ENCODE results near the gene ATP2A1. TPM values are rescaled to one million over a fixed set of nuclear protein-coding genes. Genes with fewer than 3 reads are reported as not detected.

The ATP2A1 gene
- polyA plus RNA-seq, 1 donor (not counting 4 experiments of a cell fraction or from before 2014, with no cell fraction given): 0.12 TPM

GRCh38 chr16:28927815-28928214, 49.5 kb downstream of the ATP2A1 start:
- H3K36me3 ChIP-seq (ENCODE audit: control insufficient read depth in 2 of 2, extremely low read depth in 1 of 2, insufficient read depth in 2 of 2, low read length in 2 of 2): no peaks in the 10 kb centered on the region

GRCh38 chr16:28930203-28930602, 51.9 kb downstream of the ATP2A1 start:
- dilution Hi-C loops (cut with MboI; ENCODE audit: extremely low pct_ligation_motif_present, low sequenced_read_pairs): no loop called here
- no peak overlapping the region for H2AFZ ChIP-seq (ENCODE audit: control insufficient read depth, low read length)
- H3K4me3 ChIP-seq (ENCODE audit: control insufficient read depth in 2 of 3, extremely low read depth in 1 of 3, insufficient read depth in 2 of 3, low read depth in 1 of 3, low read length in 3 of 3): no peak overlapping the region
- H3K79me2 ChIP-seq (ENCODE audit: control insufficient read depth, insufficient read depth, low read length): no peaks in the 10 kb centered on the region
- TF ChIP-seq CTCF (optimal IDR thresholded peaks at IDR 0.05 in 1 of 3, IDR thresholded peaks at IDR 0.05 in 1 of 3, conservative IDR thresholded peaks at IDR 0.05 in 1 of 3; ENCODE audit: extremely low read depth in 1 of 3, insufficient read depth in 2 of 3, low read length in 3 of 3): no peak
- TF ChIP-seq EZH2 (IDR thresholded peaks at IDR 0.05; ENCODE audit: low read length): no peak
- FAIRE-seq (no peak), DNase-seq (ENCODE audit: low read depth, low spot score) (no peak)
- H3K9ac ChIP-seq (ENCODE audit: control insufficient read depth, extremely low read depth, insufficient read depth, low read length): no peak overlapping the region
- H3K9me1 ChIP-seq (ENCODE audit: control insufficient read depth, extremely low read depth, insufficient read depth, low read length): no peaks in the 10 kb centered on the region
- no peaks in the 10 kb centered on the region for H3K27me3 ChIP-seq (ENCODE audit: control insufficient read depth, extremely low read depth, insufficient read depth, low read length)
- no peaks in the 10 kb centered on the region for H3K9me3 ChIP-seq (ENCODE audit: control insufficient read depth, low read depth, low read length)
- no peaks in the 10 kb centered on the region for H3K36me3 ChIP-seq (ENCODE audit: control insufficient read depth in 2 of 2, extremely low read depth in 1 of 2, insufficient read depth in 2 of 2, low read length in 2 of 2)
- H3K4me1 ChIP-seq (ENCODE audit: control insufficient read depth, extremely low read depth, insufficient read depth, low read length): peaks cover 3% of the 10 kb centered on the region
- no peak overlapping the region for H3K27ac ChIP-seq (ENCODE audit: control insufficient read depth, insufficient read depth, low read length)
- H4K20me1 ChIP-seq (ENCODE audit: control insufficient read depth, extremely low read depth, insufficient read depth, low read length): no peaks in the 10 kb centered on the region
- H3K4me2 ChIP-seq (ENCODE audit: control insufficient read depth, extremely low read depth, insufficient read depth, low read depth, low read length): no peak overlapping the region

More at GRCh38 chr16:28927815-28928214, 49.5 kb downstream of the ATP2A1 start:
- FAIRE-seq: no peak
- H3K9me1 ChIP-seq (ENCODE audit: control insufficient read depth, extremely low read depth, insufficient read depth, low read length): no peaks in the 10 kb centered on the region
- dilution Hi-C loops (cut with MboI; ENCODE audit: extremely low pct_ligation_motif_present, low sequenced_read_pairs): no loop called here
- H3K79me2 ChIP-seq (ENCODE audit: control insufficient read depth, insufficient read depth, low read length): peaks cover 2% of the 10 kb centered on the region
- peaks cover 8% of the 10 kb centered on the region for H3K4me1 ChIP-seq (ENCODE audit: control insufficient read depth, extremely low read depth, insufficient read depth, low read length)
- no peak overlapping the region for H3K4me2 ChIP-seq (ENCODE audit: control insufficient read depth, extremely low read depth, insufficient read depth, low read depth, low read length)
- H3K27ac ChIP-seq (ENCODE audit: control insufficient read depth, insufficient read depth, low read length): no peak overlapping the region
- H3K9ac ChIP-seq (ENCODE audit: control insufficient read depth, extremely low read depth, insufficient read depth, low read length): no peak overlapping the region
- TF ChIP-seq CTCF (optimal IDR thresholded peaks at IDR 0.05 in 1 of 3, IDR thresholded peaks at IDR 0.05 in 1 of 3, conservative IDR thresholded peaks at IDR 0.05 in 1 of 3; ENCODE audit: extremely low read depth in 1 of 3, insufficient read depth in 2 of 3, low read length in 3 of 3): no peak
- no peak for TF ChIP-seq EZH2 (IDR thresholded peaks at IDR 0.05; ENCODE audit: low read length)
- no peak overlapping the region for H2AFZ ChIP-seq (ENCODE audit: control insufficient read depth, low read length)
- no peak overlapping the region for H3K4me3 ChIP-seq (ENCODE audit: control insufficient read depth in 2 of 3, extremely low read depth in 1 of 3, insufficient read depth in 2 of 3, low read depth in 1 of 3, low read length in 3 of 3)
- H3K27me3 ChIP-seq (ENCODE audit: control insufficient read depth, extremely low read depth, insufficient read depth, low read length): no peaks in the 10 kb centered on the region
- no peaks in the 10 kb centered on the region for H3K9me3 ChIP-seq (ENCODE audit: control insufficient read depth, low read depth, low read length)
- no peaks in the 10 kb centered on the region for H4K20me1 ChIP-seq (ENCODE audit: control insufficient read depth, extremely low read depth, insufficient read depth, low read length)
- DNase-seq (ENCODE audit: low read depth, low spot score): no peak
